Measurements from ENCODE around the gene TRIM40. TPM values are rescaled to one million over a fixed set of nuclear protein-coding genes. Genes with fewer than 3 reads are reported as not detected.

TRIM40 gene
- total RNA-seq, 1 experiment from 2014 or later: not detected

- RAD21 ChIA-PET (ENCODE audit: low non-redundant PET in 1 of 2, low total read pairs in 2 of 2, uncharacterized antibody in 2 of 2, unreplicated experiment in 2 of 2): no interaction called here
- Histone ChIP-seq H3K79me2 (ENCODE audit: insufficient read depth, low read length) (no peaks in the 10 kb centered on the region), H4K20me1 (ENCODE audit: insufficient read depth) (no peaks in the 10 kb centered on the region), H3K4me3 (replicated peaks in 1 of 2; ENCODE audit: low read depth in 1 of 2, low read length in 2 of 2) (no peak overlapping the region), H3K27ac (ENCODE audit: low read depth, low read length) (no peak overlapping the region), H3K27me3 (ENCODE audit: insufficient read depth, low read length) (no peaks in the 10 kb centered on the region), H3K36me3 (ENCODE audit: control insufficient read depth in 1 of 2, insufficient read depth in 2 of 2, low read length in 2 of 2) (no peaks in the 10 kb centered on the region), H3K9ac (ENCODE audit: low read length) (no peak overlapping the region), H2AFZ (ENCODE audit: low read depth, low read length, poor library complexity, severe bottlenecking) (no peak overlapping the region), H3K4me2 (ENCODE audit: low read length) (peak overlapping the region; percentile 47), H3K4me1 (ENCODE audit: control insufficient read depth in 1 of 2, insufficient read depth in 2 of 2, low read length in 2 of 2) (peaks cover 23 to 66% of the 10 kb centered on the region in 2 experiments), H3K9me2 (ENCODE audit: insufficient read depth) (no peaks in the 10 kb centered on the region), H3K9me3 (ENCODE audit: control insufficient read depth in 1 of 2, insufficient read depth in 1 of 2, low read depth in 1 of 2, low read length in 2 of 2) (no peaks in the 10 kb centered on the region)
- intact Hi-C loops (cut with micrococcal nuclease): no loop called here
- no peak for DNase-seq (ENCODE audit: low read depth, low spot score)
- POLR2A ChIA-PET: no interaction called here
- BruUV-seq (replicated peaks): no TSS peak
- ATAC-seq: no peak
- CTCF ChIA-PET: interaction anchor here (1.2 kb wide), 1 partner anchor 33 kb away, joined by 3 read pairs; no protein-coding TSS in a partner anchor
- 0 out of 2 replicates have a peak, but pooled peaks have one; percentile 22 for TF ChIP-seq CBX3 (IDR thresholded peaks at IDR 0.05; ENCODE audit: low read depth)
- TF ChIP-seq TCF7L2 (IDR thresholded peaks at IDR 0.05; ENCODE audit: borderline replicate concordance, extremely low read depth, insufficient read depth, insufficient read length): peak; percentile 65
- no peak for TF ChIP-seq ATF3 (IDR thresholded peaks at IDR 0.05)
- TF ChIP-seq SP1 (IDR thresholded peaks at IDR 0.05; ENCODE audit: low read depth): peak; percentile 40; the same call in 1 of the 2 replicates
- TF ChIP-seq MAX (IDR thresholded peaks at IDR 0.05): peak; percentile 31; the same call in 1 of the 2 replicates
Observed at GRCh38 chr6:30097902-30098768, 37.8 kb upstream of the TRIM40 start.

GRCh38 chr6:30100154-30100553 lies 35.8 kb upstream of the TRIM40 start:
- CTCF ChIA-PET: no interaction called here
- TF ChIP-seq ELF1 (IDR thresholded peaks at IDR 0.05; ENCODE audit: borderline replicate concordance, low read depth): no peak
- TF ChIP-seq RAD21 (IDR thresholded peaks at IDR 0.05; ENCODE audit: low read depth): no peak
- TF ChIP-seq ATF3 (IDR thresholded peaks at IDR 0.05): no peak
- TF ChIP-seq POLR2A (IDR thresholded peaks at IDR 0.05; ENCODE audit: borderline replicate concordance, extremely low read depth, insufficient read depth, insufficient read length): no peak
- no peak for TF ChIP-seq EGR1 (IDR thresholded peaks at IDR 0.05; ENCODE audit: low read depth)
- TF ChIP-seq, protein P1, sequence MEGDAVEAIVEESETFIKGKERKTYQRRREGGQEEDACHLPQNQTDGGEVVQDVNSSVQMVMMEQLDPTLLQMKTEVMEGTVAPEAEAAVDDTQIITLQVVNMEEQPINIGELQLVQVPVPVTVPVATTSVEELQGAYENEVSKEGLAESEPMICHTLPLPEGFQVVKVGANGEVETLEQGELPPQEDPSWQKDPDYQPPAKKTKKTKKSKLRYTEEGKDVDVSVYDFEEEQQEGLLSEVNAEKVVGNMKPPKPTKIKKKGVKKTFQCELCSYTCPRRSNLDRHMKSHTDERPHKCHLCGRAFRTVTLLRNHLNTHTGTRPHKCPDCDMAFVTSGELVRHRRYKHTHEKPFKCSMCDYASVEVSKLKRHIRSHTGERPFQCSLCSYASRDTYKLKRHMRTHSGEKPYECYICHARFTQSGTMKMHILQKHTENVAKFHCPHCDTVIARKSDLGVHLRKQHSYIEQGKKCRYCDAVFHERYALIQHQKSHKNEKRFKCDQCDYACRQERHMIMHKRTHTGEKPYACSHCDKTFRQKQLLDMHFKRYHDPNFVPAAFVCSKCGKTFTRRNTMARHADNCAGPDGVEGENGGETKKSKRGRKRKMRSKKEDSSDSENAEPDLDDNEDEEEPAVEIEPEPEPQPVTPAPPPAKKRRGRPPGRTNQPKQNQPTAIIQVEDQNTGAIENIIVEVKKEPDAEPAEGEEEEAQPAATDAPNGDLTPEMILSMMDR (IDR thresholded peaks at IDR 0.05 in 2 of 3, conservative IDR thresholded peaks at IDR 0.05 in 1 of 3; ENCODE audit: borderline replicate concordance in 1 of 3, insufficient read depth in 1 of 3, low read depth in 2 of 3, low read length in 2 of 3): no peak
- TF ChIP-seq MAX (IDR thresholded peaks at IDR 0.05): no peak
- H3K9me2 ChIP-seq (ENCODE audit: insufficient read depth): no peaks in the 10 kb centered on the region
- H3K4me2 ChIP-seq (ENCODE audit: low read length): peak overlapping the region; percentile 91
- RAD21 ChIA-PET (ENCODE audit: low non-redundant PET in 1 of 2, low total read pairs in 2 of 2, uncharacterized antibody in 2 of 2, unreplicated experiment in 2 of 2): no interaction called here
- H3K36me3 ChIP-seq (ENCODE audit: control insufficient read depth in 1 of 2, insufficient read depth in 2 of 2, low read length in 2 of 2): no peaks in the 10 kb centered on the region
- H3K27me3 ChIP-seq (ENCODE audit: insufficient read depth, low read length): no peaks in the 10 kb centered on the region
- peak overlapping the region in 1 of 2 experiments; percentile 56; a peak in 1 of 4 replicates for H3K4me3 ChIP-seq (replicated peaks in 1 of 2; ENCODE audit: low read depth in 1 of 2, low read length in 2 of 2)
- H4K20me1 ChIP-seq (ENCODE audit: insufficient read depth): no peaks in the 10 kb centered on the region
- H3K27ac ChIP-seq (ENCODE audit: low read depth, low read length): no peak overlapping the region
- peak overlapping the region; percentile 75 for H2AFZ ChIP-seq (ENCODE audit: low read depth, low read length, poor library complexity, severe bottlenecking)
- H3K9ac ChIP-seq (ENCODE audit: low read length): peak overlapping the region; percentile 64
- H3K9me3 ChIP-seq (ENCODE audit: control insufficient read depth in 1 of 2, insufficient read depth in 1 of 2, low read depth in 1 of 2, low read length in 2 of 2): no peaks in the 10 kb centered on the region
- no TSS peak for BruUV-seq (replicated peaks)
- no peak for DNase-seq (ENCODE audit: low read depth, low spot score)
- H3K79me2 ChIP-seq (ENCODE audit: insufficient read depth, low read length): no peaks in the 10 kb centered on the region
- peaks cover 23 to 65% of the 10 kb centered on the region in 2 experiments for H3K4me1 ChIP-seq (ENCODE audit: control insufficient read depth in 1 of 2, insufficient read depth in 2 of 2, low read length in 2 of 2)
- intact Hi-C loops (cut with micrococcal nuclease): no loop called here
- ATAC-seq: no peak
- POLR2A ChIA-PET: no interaction called here

Data from HCT116 (cell line).